Activated T-cell treated with anti-CD3 and anti-CD28 coated beads, Interleukin-2, amount 50 U/mL, for 72 hours (primary cell): ENCODE measurements around the gene ABRACL. TPM values are rescaled to one million over a fixed set of nuclear protein-coding genes. Genes with fewer than 3 reads are reported as not detected.

ENCODE experiments used
- ATAC-seq, 2 donors: fragments of 150-1000 bp; cut with Tn5 transposase; replicated peaks in 1 of 2; 2 replicates each; pipeline ENCODE4 v1.10.0; 2021; ENCODE audit warnings: moderate library complexity in 2 of 2, mild to moderate bottlenecking in 1 of 2
- DNase-seq, 2 donors: peaks; one replicate each; pipeline ENCODE4 v3.0.0; 2021 to 2022; ENCODE audit warnings: mixed read lengths in 1 of 2
- H3K27ac Mint-ChIP-seq: one replicate; pipeline ENCODE4 v1.8.0; 2022; ENCODE audit warnings: mild to moderate bottlenecking, moderate library complexity, mixed read lengths
- H3K27me3 Mint-ChIP-seq: one replicate; pipeline ENCODE4 v1.8.0; 2022; ENCODE audit warnings: low read depth, mixed read lengths
- H3K36me3 Mint-ChIP-seq, 2 donors: one replicate each; pipeline ENCODE4 v1.8.0; 2022; ENCODE audit warnings: mixed read lengths in 2 of 2, mild to moderate bottlenecking in 1 of 2; ENCODE audit not compliant: insufficient read depth in 2 of 2
- H3K4me1 Mint-ChIP-seq: one replicate; pipeline ENCODE4 v1.8.0; 2022; ENCODE audit warnings: low read depth, mixed read lengths
- H3K4me3 Mint-ChIP-seq, 2 donors: one replicate each; pipeline ENCODE4 v1.8.0; 2022; ENCODE audit warnings: mild to moderate bottlenecking in 2 of 2, mixed read lengths in 2 of 2, moderate library complexity in 2 of 2
- H3K9me3 Mint-ChIP-seq, 2 donors: one replicate each; pipeline ENCODE4 v1.8.0; 2022; ENCODE audit warnings: mixed read lengths in 2 of 2
- total RNA-seq, 2 donors: library from RNA; stranded (reverse); gene quantifications; one replicate each; pipeline ENCODE4 v1.2.3, GENCODE V29; 2022

Gene ABRACL
- total RNA-seq, 2 donors from 2014 or later = 81.8 to 82.7 TPM

- DNase-seq = no peak
- H3K36me3 Mint-ChIP-seq = peaks cover 0 to 4% of the 10 kb centered on the region in 2 donors
- H3K27ac Mint-ChIP-seq = no peak overlapping the region
- H3K9me3 Mint-ChIP-seq = no peaks in the 10 kb centered on the region
- no peak for ATAC-seq
- peaks cover 6% of the 10 kb centered on the region for H3K4me1 Mint-ChIP-seq
- H3K27me3 Mint-ChIP-seq = no peaks in the 10 kb centered on the region
- H3K4me3 Mint-ChIP-seq = no peak overlapping the region
Measured at GRCh38 chr6:139050770-139051313, 22.3 kb downstream of the ABRACL start.

DNA sequence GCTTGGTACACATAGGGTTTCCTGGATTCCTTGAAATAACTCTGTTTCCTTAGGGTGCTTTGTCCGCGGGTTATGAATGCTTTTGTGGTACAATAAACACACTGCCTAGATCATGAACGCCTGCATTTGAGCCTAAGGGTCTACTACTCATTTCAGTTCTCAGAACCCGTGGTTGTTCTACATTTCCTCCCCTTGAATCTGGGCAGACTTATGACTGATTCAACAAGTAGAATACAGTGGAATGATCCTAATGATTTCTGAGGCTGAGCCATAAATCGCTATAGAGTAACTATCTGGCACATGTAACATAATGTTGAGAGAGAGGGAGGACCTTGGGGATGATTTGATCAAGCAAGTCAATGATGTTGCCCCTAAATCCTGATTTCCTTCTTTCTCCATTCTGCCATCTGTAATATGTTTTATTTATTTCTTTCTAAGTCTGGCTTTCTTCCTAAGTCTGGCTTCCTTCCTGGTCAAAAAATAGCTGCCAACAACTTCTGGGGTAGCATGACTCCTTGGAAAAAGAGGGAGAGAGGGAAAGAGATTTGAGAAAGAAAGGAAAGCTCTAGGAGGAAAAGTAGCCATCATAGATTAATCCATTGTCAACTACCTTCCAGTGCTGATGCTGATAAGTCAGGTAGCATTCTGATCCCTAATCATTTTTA is 23.0 kb downstream of the ABRACL start:
- H3K4me3 Mint-ChIP-seq = no peak overlapping the region
- H3K36me3 Mint-ChIP-seq = peaks cover 0 to 4% of the 10 kb centered on the region in 2 donors
- DNase-seq = no peak
- ATAC-seq = peak in 1 of 2 donors; percentile 42
- no peak overlapping the region for H3K27ac Mint-ChIP-seq
- no peaks in the 10 kb centered on the region for H3K27me3 Mint-ChIP-seq
- peaks cover 6% of the 10 kb centered on the region for H3K4me1 Mint-ChIP-seq
- H3K9me3 Mint-ChIP-seq = no peaks in the 10 kb centered on the region

- ATAC-seq (no peak), DNase-seq (no peak)
- no peak overlapping the region for H3K27ac Mint-ChIP-seq
- H3K9me3 Mint-ChIP-seq = no peaks in the 10 kb centered on the region
- no peak overlapping the region for H3K4me3 Mint-ChIP-seq
- peaks cover 6% of the 10 kb centered on the region for H3K4me1 Mint-ChIP-seq
- H3K27me3 Mint-ChIP-seq = no peaks in the 10 kb centered on the region
- peaks cover 0 to 4% of the 10 kb centered on the region in 2 donors for H3K36me3 Mint-ChIP-seq
Measured at GRCh38 chr6:139053382-139053781, 24.8 kb downstream of the ABRACL start.

- no peak overlapping the region for H3K27ac Mint-ChIP-seq
- H3K4me3 Mint-ChIP-seq = no peak overlapping the region
- H3K4me1 Mint-ChIP-seq = peaks cover 5% of the 10 kb centered on the region
- H3K36me3 Mint-ChIP-seq = peaks cover 0 to 4% of the 10 kb centered on the region in 2 donors
- ATAC-seq (no peak), DNase-seq (no peak)
- no peaks in the 10 kb centered on the region for H3K9me3 Mint-ChIP-seq
- no peaks in the 10 kb centered on the region for H3K27me3 Mint-ChIP-seq
Measured at GRCh38 chr6:139054001-139054400, 25.5 kb downstream of the ABRACL start.

DNA sequence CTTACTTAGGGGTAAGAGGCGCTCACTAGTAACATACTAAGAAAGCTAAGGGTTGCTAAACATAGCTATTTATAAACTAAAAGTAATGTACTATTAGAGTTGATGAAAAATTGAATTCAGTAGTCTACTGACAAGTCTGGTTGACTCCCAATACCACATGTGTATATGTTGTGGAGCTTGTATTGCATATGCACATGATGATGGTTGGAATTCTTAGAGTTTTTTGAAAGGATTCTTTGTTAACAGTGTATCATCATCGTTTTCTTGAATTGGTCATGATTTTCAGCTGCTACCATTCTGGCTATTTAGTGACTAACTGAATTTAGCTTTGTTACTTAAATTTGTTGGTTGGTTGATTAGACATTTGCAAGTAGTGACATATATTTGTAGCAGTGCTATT is 27.2 kb downstream of the ABRACL start:
- Mint-ChIP-seq H3K27ac (no peak overlapping the region), H3K27me3 (no peaks in the 10 kb centered on the region), H3K36me3 (no peaks in the 10 kb centered on the region), H3K4me3 (no peak overlapping the region), H3K4me1 (peaks cover 13% of the 10 kb centered on the region), H3K9me3 (no peaks in the 10 kb centered on the region)
- ATAC-seq (no peak), DNase-seq (no peak)

DNA sequence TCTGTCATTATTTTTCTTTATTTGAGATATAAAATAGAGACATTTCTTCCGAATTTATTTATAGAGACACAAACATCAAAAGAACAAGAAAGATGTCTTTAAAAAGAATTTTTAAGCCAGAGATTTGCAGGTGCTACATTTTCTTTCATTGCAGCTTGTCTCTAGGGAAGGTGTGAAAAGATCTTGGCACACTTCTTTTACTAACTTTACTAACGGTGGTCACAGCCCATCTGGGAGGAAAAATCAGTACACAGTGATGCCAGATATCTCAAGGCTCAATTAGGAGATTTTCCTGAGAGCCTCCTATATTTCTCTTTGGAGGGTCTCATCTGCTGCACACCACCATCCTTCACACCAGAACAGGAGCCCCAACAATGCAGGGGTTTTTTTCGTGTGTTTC is 29.5 kb downstream of the ABRACL start:
- DNase-seq (no peak), ATAC-seq (no peak)
- Mint-ChIP-seq H3K36me3 (no peaks in the 10 kb centered on the region), H3K9me3 (no peaks in the 10 kb centered on the region), H3K27ac (no peak overlapping the region), H3K4me1 (peaks cover 16% of the 10 kb centered on the region), H3K4me3 (no peak overlapping the region), H3K27me3 (no peaks in the 10 kb centered on the region)

DNA sequence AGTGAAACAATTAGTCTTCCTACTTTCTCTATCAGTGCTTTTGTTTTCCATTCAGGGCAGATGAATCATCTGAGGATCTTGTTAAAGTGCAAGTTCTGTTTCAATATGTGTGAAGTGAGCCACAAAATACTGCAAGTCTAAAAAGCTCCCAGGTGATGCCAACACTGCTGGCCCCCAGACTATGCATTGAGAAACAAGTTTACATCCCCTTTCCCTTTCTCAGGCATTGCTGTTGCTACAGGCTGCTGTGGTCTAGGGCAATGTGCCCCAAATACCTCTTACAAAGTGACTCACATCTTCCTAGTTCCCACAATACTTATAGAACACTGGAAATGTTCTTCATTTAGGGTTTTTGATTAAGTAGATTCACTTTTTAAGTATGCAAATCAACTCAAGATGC is 31.8 kb downstream of the ABRACL start:
- no peak for DNase-seq
- H3K9me3 Mint-ChIP-seq = no peaks in the 10 kb centered on the region
- no peak overlapping the region for H3K4me3 Mint-ChIP-seq

DNA sequence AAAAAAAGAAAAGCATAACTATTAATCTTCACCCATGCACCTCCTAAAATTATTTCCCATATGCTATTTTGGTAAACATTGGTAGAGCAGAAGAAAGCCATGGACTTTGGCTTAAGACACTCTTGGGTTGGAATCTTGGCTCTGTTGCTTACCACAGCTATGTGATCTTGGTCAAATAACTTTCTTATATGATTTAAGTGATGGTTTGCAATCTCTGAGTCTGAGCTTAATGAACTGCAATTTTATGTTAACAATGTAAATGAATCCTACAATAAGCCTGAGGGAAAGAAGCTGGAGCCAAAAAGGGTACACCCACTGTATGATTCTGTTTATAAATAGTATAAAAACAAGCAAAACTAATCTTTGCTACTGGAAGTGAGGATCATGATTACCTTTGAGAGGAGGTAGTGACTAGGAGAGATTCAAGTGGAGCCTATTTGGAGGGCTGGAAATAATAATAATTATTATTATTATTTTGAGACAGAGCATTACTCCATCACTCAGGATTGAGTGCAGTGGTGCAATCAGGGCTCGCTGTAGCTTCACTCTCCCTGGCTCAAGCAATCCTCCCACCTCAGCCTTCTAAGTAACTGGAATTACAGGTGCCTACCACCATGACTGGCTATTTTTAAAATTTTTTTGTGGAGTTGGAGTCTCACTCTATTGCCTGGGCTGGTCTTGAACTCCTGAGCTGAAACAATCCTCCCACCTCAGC is 34.5 kb downstream of the ABRACL start:
- Mint-ChIP-seq H3K36me3 (no peaks in the 10 kb centered on the region), H3K27ac (no peak overlapping the region), H3K27me3 (no peaks in the 10 kb centered on the region), H3K9me3 (no peaks in the 10 kb centered on the region), H3K4me3 (no peak overlapping the region), H3K4me1 (peaks cover 16% of the 10 kb centered on the region)
- ATAC-seq (no peak), DNase-seq (no peak)

More for the DNA sequence above, 31.8 kb downstream of the ABRACL start:
- Mint-ChIP-seq H3K4me1 (peaks cover 16% of the 10 kb centered on the region), H3K27me3 (no peaks in the 10 kb centered on the region), H3K27ac (no peak overlapping the region), H3K36me3 (no peaks in the 10 kb centered on the region)
- ATAC-seq = peak; percentile 47 to 52

GRCh38 chr6:139064981-139065665 is 36.6 kb downstream of the ABRACL start:
- Mint-ChIP-seq H3K4me1 (peaks cover 8% of the 10 kb centered on the region), H3K27me3 (no peaks in the 10 kb centered on the region), H3K36me3 (no peaks in the 10 kb centered on the region), H3K27ac (no peak overlapping the region), H3K9me3 (no peaks in the 10 kb centered on the region), H3K4me3 (no peak overlapping the region)
- DNase-seq (no peak), ATAC-seq (no peak)

DNA sequence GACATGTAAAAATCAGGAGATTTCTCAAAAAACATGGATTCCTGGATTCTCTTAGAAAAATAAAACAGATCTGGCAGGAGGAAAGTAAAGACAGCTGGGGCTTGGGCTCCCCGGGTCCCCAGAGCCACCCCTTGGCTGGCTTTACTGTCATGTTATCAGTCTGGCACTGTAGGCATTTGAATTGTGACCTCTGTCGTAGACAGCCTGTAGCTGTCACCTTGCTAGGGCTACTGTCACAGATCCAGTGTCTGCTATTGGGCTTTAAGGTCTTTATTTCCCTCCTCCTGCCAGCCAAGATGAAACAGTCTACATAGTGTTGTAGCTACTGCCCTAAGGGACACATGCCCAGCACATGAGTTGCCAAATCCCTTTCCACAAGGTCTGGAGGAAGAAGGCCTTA is 37.5 kb downstream of the ABRACL start:
- H3K4me1 Mint-ChIP-seq = no peaks in the 10 kb centered on the region

GRCh38 chr6:139068846-139069245 is 40.3 kb downstream of the ABRACL start:
- DNase-seq (no peak), ATAC-seq (no peak)
- no peaks in the 10 kb centered on the region for H3K36me3 Mint-ChIP-seq
- no peaks in the 10 kb centered on the region for H3K27me3 Mint-ChIP-seq
- H3K4me3 Mint-ChIP-seq = no peak overlapping the region
- no peak overlapping the region for H3K27ac Mint-ChIP-seq
- no peaks in the 10 kb centered on the region for H3K9me3 Mint-ChIP-seq
- H3K4me1 Mint-ChIP-seq = no peaks in the 10 kb centered on the region

More for the DNA sequence above, 37.5 kb downstream of the ABRACL start:
- H3K4me3 Mint-ChIP-seq = no peak overlapping the region
- no peaks in the 10 kb centered on the region for H3K9me3 Mint-ChIP-seq
- H3K36me3 Mint-ChIP-seq = no peaks in the 10 kb centered on the region
- DNase-seq (no peak), ATAC-seq (no peak)
- H3K27me3 Mint-ChIP-seq = no peaks in the 10 kb centered on the region
- H3K27ac Mint-ChIP-seq = no peak overlapping the region

DNA sequence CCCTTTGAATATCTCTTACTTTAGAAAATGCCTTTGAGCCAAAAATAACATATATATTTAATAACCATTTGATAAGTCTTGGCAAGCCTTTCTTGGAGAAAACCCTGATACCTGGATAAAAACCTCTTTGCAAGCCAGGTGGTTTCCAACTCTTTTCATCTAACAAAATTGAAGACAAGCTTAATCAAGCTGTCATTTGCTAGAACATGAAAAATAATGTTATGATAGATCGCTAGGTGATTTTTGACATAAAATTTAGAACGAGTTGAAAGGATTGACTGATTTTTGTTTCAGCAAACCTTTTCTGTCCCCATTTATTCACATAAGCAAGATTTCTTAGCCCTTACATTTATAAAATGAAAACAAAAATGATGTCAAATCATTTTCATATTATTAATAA is 44.6 kb downstream of the ABRACL start:
- H3K27me3 Mint-ChIP-seq = no peaks in the 10 kb centered on the region
- H3K27ac Mint-ChIP-seq = no peak overlapping the region
- no peaks in the 10 kb centered on the region for H3K9me3 Mint-ChIP-seq
- H3K36me3 Mint-ChIP-seq = no peaks in the 10 kb centered on the region
- no peak for DNase-seq
- H3K4me1 Mint-ChIP-seq = no peaks in the 10 kb centered on the region
- ATAC-seq = no peak
- no peak overlapping the region for H3K4me3 Mint-ChIP-seq

DNA sequence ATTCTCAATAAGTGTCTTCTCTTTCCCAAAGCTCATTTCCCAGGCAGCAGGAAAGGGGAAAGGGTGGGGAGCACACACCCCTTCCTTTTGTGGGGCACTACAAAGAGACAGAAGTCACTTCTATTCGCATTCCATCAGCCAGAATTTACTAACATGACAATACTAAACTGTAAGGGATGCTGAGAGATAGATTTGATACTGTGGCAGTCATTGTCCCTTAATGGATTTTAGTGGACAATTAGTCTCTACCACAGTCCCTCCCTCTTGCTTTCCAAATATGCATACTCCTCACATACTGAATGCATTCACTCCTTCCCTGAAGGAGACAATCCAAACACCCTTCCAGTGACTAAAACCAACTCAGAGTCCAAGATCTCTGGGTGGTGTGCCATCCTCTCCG is 50.5 kb downstream of the ABRACL start:
- H3K4me3 Mint-ChIP-seq = no peak overlapping the region
- no peak for DNase-seq

More for the DNA sequence above, 50.5 kb downstream of the ABRACL start:
- no peaks in the 10 kb centered on the region for H3K36me3 Mint-ChIP-seq
- no peaks in the 10 kb centered on the region for H3K27me3 Mint-ChIP-seq
- ATAC-seq = no peak
- no peak overlapping the region for H3K27ac Mint-ChIP-seq
- H3K9me3 Mint-ChIP-seq = no peaks in the 10 kb centered on the region
- H3K4me1 Mint-ChIP-seq = no peaks in the 10 kb centered on the region
